AG04450 (cell line): ENCODE data around the gene FGF1. TPM values are rescaled to one million over a fixed set of nuclear protein-coding genes. Genes with fewer than 3 reads are reported as not detected.

Source experiments
- CTCF ChIA-PET: fragments of 300-600, 350-600 bp; formaldehyde crosslinking; extraction: SDS; loops from one replicate; lab custom pipeline; 2022; ENCODE audit warnings: antibody characterized with exemption, inconsistent platforms; lab: Charles Lee
- POLR2A ChIA-PET: fragments of 350-600 bp; formaldehyde crosslinking; extraction: SDS; loops from one replicate; lab custom pipeline; 2021; ENCODE audit warnings: antibody characterized with exemption, inconsistent platforms; lab: Yijun Ruan, JAX
- DNase-seq: peaks from one replicate; pipeline ENCODE4 v3.0.0-alpha.2; 2011; ENCODE audit warnings: low read depth, low spot score
- H3K27ac ChIP-seq: one replicate; pipeline ENCODE4 v1.5.1; 2012; ENCODE audit warnings: low read depth, low read length, control low read depth
- H3K27me3 ChIP-seq: one replicate; pipeline ENCODE4 v1.6.0; 2012; ENCODE audit warnings: low read length; ENCODE audit not compliant: control insufficient read depth, insufficient read depth
- H3K4me3 ChIP-seq: 2 replicates; pipeline ENCODE4 v1.5.1; 2011; ENCODE audit warnings: mild to moderate bottlenecking, low read depth, low read length, control low read depth
- H3K9me3 ChIP-seq: 2 replicates; pipeline ENCODE4 v1.5.1; 2012; ENCODE audit warnings: low read length; ENCODE audit not compliant: control insufficient read depth, insufficient read depth
- polyA plus RNA-seq: library from polyadenylated mRNA; depleted of rRNA; stranded (reverse); fragments of >200 nt; gene quantifications from 2 replicates; pipeline ENCODE4 v1.2.3, GENCODE V29; 2011
- TF ChIP-seq, protein P1 (sequence below): IDR thresholded peaks from 2 replicates; pipeline ENCODE4 v1.5.1; 2011; ENCODE audit warnings: low read depth, low read length, control low read depth, inconsistent platforms

Gene FGF1
- polyA plus RNA-seq, 1 experiment = 5.9 TPM

DNA sequence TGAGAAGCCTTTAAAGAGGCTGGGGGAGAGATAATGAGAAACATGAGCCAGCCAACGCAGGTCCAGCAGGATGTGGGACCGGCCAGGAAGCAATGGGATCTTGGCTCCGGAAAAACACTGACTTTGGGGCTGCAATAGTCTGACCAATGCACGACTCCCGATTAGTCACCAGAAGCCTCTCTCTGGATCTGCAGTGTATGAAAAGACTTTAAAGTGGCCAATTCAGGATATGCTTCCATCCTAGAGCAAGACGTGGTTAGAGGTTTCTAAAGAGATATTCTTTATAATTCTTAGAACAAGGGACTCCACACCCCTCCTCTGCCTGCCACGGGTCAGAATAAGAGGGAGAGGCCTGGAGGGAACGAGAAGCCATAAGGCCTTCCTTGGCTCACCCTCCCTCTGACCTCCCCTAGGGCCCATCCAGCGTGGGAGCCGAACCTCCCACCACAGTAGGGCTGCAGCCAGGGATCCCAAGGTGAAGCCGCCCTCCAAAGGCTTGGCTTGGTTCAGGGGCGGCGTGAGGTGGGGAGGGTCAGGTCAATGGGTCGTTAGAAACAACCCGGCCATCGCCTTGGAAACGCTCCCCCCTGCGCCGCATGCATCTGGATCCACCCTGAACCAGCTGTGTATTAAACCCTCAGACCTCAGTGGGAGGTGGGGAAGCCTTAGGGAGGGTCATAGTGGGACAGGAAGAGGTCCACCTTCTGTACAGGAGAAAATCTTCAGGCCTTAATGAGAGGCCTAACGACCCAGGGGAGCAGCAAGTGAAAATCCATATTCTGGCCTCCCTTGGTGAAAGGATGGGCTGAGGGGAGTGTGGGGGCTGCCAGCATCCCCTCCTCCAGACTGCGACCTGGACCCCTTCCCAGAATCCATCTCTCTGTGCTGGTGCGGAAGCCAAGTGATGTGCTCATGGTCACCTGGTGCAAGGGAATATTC is 11.1 kb downstream of the FGF1 start:
- H3K27me3 ChIP-seq = peaks cover 2% of the 10 kb centered on the region
- no peak overlapping the region for H3K4me3 ChIP-seq
- DNase-seq = peak; percentile 41
- ChIA-PET CTCF (interaction anchor here (1.0 to 3.8 kb wide), 3 partner anchors 19 to 214 kb away, joined by 3 to 14 read pairs (median 14); no protein-coding TSS in a partner anchor), POLR2A (no interaction called here)
- TF ChIP-seq, protein P1, sequence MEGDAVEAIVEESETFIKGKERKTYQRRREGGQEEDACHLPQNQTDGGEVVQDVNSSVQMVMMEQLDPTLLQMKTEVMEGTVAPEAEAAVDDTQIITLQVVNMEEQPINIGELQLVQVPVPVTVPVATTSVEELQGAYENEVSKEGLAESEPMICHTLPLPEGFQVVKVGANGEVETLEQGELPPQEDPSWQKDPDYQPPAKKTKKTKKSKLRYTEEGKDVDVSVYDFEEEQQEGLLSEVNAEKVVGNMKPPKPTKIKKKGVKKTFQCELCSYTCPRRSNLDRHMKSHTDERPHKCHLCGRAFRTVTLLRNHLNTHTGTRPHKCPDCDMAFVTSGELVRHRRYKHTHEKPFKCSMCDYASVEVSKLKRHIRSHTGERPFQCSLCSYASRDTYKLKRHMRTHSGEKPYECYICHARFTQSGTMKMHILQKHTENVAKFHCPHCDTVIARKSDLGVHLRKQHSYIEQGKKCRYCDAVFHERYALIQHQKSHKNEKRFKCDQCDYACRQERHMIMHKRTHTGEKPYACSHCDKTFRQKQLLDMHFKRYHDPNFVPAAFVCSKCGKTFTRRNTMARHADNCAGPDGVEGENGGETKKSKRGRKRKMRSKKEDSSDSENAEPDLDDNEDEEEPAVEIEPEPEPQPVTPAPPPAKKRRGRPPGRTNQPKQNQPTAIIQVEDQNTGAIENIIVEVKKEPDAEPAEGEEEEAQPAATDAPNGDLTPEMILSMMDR = no peak
- peak overlapping the region; percentile 57 for H3K27ac ChIP-seq
- no peaks in the 10 kb centered on the region; the same call in none of the 2 replicates for H3K9me3 ChIP-seq

DNA sequence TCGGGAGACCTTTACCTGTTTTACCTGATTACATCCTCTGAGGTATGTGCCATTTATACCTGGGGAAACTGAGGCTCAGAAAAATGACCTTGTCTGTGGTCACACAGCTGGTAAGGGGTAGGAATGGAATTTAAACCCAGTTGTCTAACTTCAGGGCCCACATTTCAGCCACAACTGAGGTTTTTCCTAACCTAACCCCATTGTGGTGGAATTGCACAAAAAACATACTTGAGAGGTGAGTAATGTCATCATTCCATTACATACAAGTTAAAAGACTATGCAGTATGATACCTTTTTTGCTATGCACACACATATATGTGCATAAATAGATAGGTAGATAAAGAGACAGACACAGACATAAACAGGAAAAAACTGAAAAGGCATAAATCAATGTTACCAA is 14.1 kb downstream of the FGF1 start:
- H3K27me3 ChIP-seq = no peaks in the 10 kb centered on the region
- ChIA-PET CTCF (interaction anchor here (0.8 to 4.4 kb wide), 5 partner anchors 17 to 61 kb away, joined by 3 to 57 read pairs (median 4); no protein-coding TSS in a partner anchor), POLR2A (interaction anchor here (1.9 kb wide), 1 partner anchor 27 kb away, joined by 9 read pairs; no protein-coding TSS in a partner anchor)
- TF ChIP-seq, protein P1 = no peak
- peak; percentile 70 for DNase-seq
- H3K27ac ChIP-seq = peak overlapping the region; percentile 54
- no peak overlapping the region for H3K4me3 ChIP-seq
- no peaks in the 10 kb centered on the region; the same call in 1 of the 2 replicates for H3K9me3 ChIP-seq

DNA sequence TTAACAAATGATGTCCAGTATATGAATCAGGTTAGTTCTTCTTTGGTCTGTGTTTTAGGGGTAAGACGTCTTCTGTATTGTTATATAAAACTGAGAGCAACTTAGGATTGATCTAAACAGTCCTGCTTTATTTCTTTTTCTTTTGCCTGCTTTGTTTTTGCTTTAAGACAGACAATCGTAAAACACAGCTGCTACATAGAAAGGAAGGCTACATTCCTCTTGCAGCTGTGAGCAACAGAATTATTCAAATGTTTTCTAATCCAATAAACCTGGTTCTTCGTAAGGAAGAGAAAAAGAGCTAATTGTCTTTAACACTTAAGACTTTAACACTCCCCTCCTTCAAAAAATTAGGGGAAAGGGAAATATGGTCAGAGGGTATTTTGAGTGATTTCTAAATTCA is 14.6 kb downstream of the FGF1 start:
- TF ChIP-seq, protein P1 = no peak
- peak overlapping the region; percentile 54 for H3K27ac ChIP-seq
- H3K27me3 ChIP-seq = no peaks in the 10 kb centered on the region
- H3K4me3 ChIP-seq = no peak overlapping the region
- DNase-seq = no peak
- CTCF ChIA-PET = interaction anchor here (0.6 to 4.4 kb wide), 8 partner anchors 16 to 702 kb away, joined by 3 to 57 read pairs (median 3); partner anchors contain the start of gene RNF14
- no peaks in the 10 kb centered on the region; the same call in 1 of the 2 replicates for H3K9me3 ChIP-seq
- POLR2A ChIA-PET = interaction anchor here (0.6 to 1.9 kb wide), 4 partner anchors 12 to 145 kb away, joined by 3 to 9 read pairs (median 4); no protein-coding TSS in a partner anchor

DNA sequence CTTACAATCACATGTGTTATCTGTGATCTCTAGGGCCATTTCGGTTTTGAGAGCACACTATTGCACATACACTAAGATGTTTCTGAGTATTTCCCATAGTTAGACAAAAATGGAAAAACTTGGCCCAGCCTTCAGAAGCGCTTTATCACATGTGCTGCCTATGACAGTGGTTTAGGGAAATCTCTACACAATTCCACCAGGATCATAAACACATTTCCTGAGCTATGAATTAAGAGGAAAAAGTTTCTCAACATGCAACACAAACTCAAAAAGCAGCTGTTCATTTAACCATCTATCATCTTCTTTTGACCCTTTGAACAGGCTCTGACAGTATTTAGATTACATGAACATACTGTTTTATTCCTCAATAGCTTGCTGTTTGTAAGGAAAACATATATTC is 15.1 kb downstream of the FGF1 start:
- peak; percentile 27 for DNase-seq
- no peaks in the 10 kb centered on the region; the same call in 1 of the 2 replicates for H3K9me3 ChIP-seq
- H3K4me3 ChIP-seq = no peak overlapping the region
- peak overlapping the region; percentile 39 for H3K27ac ChIP-seq
- H3K27me3 ChIP-seq = no peaks in the 10 kb centered on the region
- TF ChIP-seq, protein P1 = no peak
- ChIA-PET CTCF (interaction anchor here (0.6 to 4.4 kb wide), 7 partner anchors 16 to 702 kb away, joined by 3 to 57 read pairs (median 3); partner anchors contain the start of gene RNF14), POLR2A (interaction anchor here (0.6 to 1.9 kb wide), 4 partner anchors 11 to 144 kb away, joined by 3 to 9 read pairs (median 4); no protein-coding TSS in a partner anchor)
